ENCODE data around the gene SDK2.
"Not testable (repeated sequence)": the region's sequence is repeated elsewhere in the genome, so short reads cannot be mapped to it uniquely, and the experiment has no call there.

Gene SDK2

GRCh38 chr17:73380439-73381106 lies 263.7 kb downstream of the SDK2 start:
- DNase-seq: no peak

GRCh38 chr17:73379826-73380225 lies 264.4 kb downstream of the SDK2 start:
- no peak for DNase-seq

GRCh38 chr17:73378974-73379470 lies 265.2 kb downstream of the SDK2 start:
- no peak for DNase-seq

GRCh38 chr17:73376636-73377035 lies 267.6 kb downstream of the SDK2 start:
- no peak for DNase-seq

- no peak for DNase-seq
Measured at GRCh38 chr17:73376152-73376551, 268.1 kb downstream of the SDK2 start.

GRCh38 chr17:73371836-73372235 lies 272.4 kb downstream of the SDK2 start:
- no peak for DNase-seq

- DNase-seq: no peak
Measured at GRCh38 chr17:73371285-73371684, 273.0 kb downstream of the SDK2 start.

- not testable (repeated sequence) for DNase-seq
Measured at GRCh38 chr17:73369817-73370490, 274.3 kb downstream of the SDK2 start.

- no peak for DNase-seq
Measured at GRCh38 chr17:73369111-73369521, 275.1 kb downstream of the SDK2 start.

- no peak for DNase-seq
Measured at GRCh38 chr17:73368085-73368631, 276.1 kb downstream of the SDK2 start.

- no peak for DNase-seq
Measured at GRCh38 chr17:73365906-73366623, 278.2 kb downstream of the SDK2 start.

- DNase-seq: no peak
Measured at GRCh38 chr17:73365301-73365874, 278.9 kb downstream of the SDK2 start.

GRCh38 chr17:73364155-73364522 lies 280.1 kb downstream of the SDK2 start:
- no peak for DNase-seq

- DNase-seq: no peak
Measured at GRCh38 chr17:73363442-73364154, 280.6 kb downstream of the SDK2 start.

- no peak for DNase-seq
Measured at GRCh38 chr17:73362697-73363096, 281.5 kb downstream of the SDK2 start.

GRCh38 chr17:73360961-73361761 lies 283.1 kb downstream of the SDK2 start:
- DNase-seq: no peak

GRCh38 chr17:73359987-73360410 lies 284.2 kb downstream of the SDK2 start:
- no peak for DNase-seq

- no peak for DNase-seq
Measured at GRCh38 chr17:73359352-73359751, 284.9 kb downstream of the SDK2 start.

- no peak for DNase-seq
Measured at GRCh38 chr17:73358668-73359067, 285.6 kb downstream of the SDK2 start.

- no peak for DNase-seq
Measured at GRCh38 chr17:73357981-73358380, 286.3 kb downstream of the SDK2 start.

- no peak for DNase-seq
Measured at GRCh38 chr17:73357318-73357717, 286.9 kb downstream of the SDK2 start.

Measured in cortex of kidney (tissue), 1 donor.